Measurements from ENCODE around the gene SP4.

Gene SP4

GRCh38 chr7:21426286-21427181, 1.3 kb upstream of the SP4 start:
- Histone ChIP-seq H3K4me3 (ENCODE audit: low read depth, low read length) (peak overlapping the region; percentile 97), H3K36me3 (ENCODE audit: control insufficient read depth, insufficient read depth, low read length) (no peaks in the 10 kb centered on the region), H3K27me3 (ENCODE audit: control insufficient read depth, insufficient read depth, low read length) (no peaks in the 10 kb centered on the region), H3K9me3 (ENCODE audit: control insufficient read depth, low read length) (no peaks in the 10 kb centered on the region), H3K9ac (no peak overlapping the region), H3K4me1 (peaks cover 3% of the 10 kb centered on the region), H3K4me2 (ENCODE audit: low read length) (peak overlapping the region; percentile 98), H3K27ac (peak overlapping the region; percentile 84), H3K79me2 (no peaks in the 10 kb centered on the region), H2AFZ (peak overlapping the region; percentile 76)
- TF ChIP-seq CTCF (IDR thresholded peaks at IDR 0.05), result no peak

GRCh38 chr7:21427182-21427870, 557 bp upstream of the SP4 start:
- H2AFZ ChIP-seq, result peak overlapping the region; percentile 85
- peaks cover 3% of the 10 kb centered on the region for H3K4me1 ChIP-seq
- peak overlapping the region; percentile 98 for H3K4me2 ChIP-seq (ENCODE audit: low read length)
- H3K36me3 ChIP-seq (ENCODE audit: control insufficient read depth, insufficient read depth, low read length), result no peaks in the 10 kb centered on the region
- no peaks in the 10 kb centered on the region for H3K27me3 ChIP-seq (ENCODE audit: control insufficient read depth, insufficient read depth, low read length)
- H3K27ac ChIP-seq, result peak overlapping the region; percentile 84
- H3K4me3 ChIP-seq (ENCODE audit: low read depth, low read length), result peak overlapping the region; percentile 97
- TF ChIP-seq CTCF (IDR thresholded peaks at IDR 0.05), result peak; percentile 35
- peaks cover 2% of the 10 kb centered on the region for H3K79me2 ChIP-seq
- H3K9me3 ChIP-seq (ENCODE audit: control insufficient read depth, low read length), result no peaks in the 10 kb centered on the region
- H3K9ac ChIP-seq, result peak overlapping the region; percentile 14

- TF ChIP-seq CTCF (IDR thresholded peaks at IDR 0.05), result no peak
- H3K4me1 ChIP-seq, result peaks cover 3% of the 10 kb centered on the region
Observed at GRCh38 chr7:21428659-21428941, 717 bp downstream of the SP4 start.

GRCh38 chr7:21429021-21429420, 1.1 kb downstream of the SP4 start:
- Histone ChIP-seq H3K4me2 (ENCODE audit: low read length) (peak overlapping the region; percentile 35), H3K36me3 (ENCODE audit: control insufficient read depth, insufficient read depth, low read length) (no peaks in the 10 kb centered on the region), H3K9ac (no peak overlapping the region), H3K27me3 (ENCODE audit: control insufficient read depth, insufficient read depth, low read length) (no peaks in the 10 kb centered on the region), H3K79me2 (peaks cover 19% of the 10 kb centered on the region), H3K27ac (peak overlapping the region; percentile 84), H2AFZ (no peak overlapping the region), H3K4me1 (peaks cover 3% of the 10 kb centered on the region), H3K4me3 (ENCODE audit: low read depth, low read length) (peak overlapping the region; percentile 52), H3K9me3 (ENCODE audit: control insufficient read depth, low read length) (no peaks in the 10 kb centered on the region)
- no peak for TF ChIP-seq CTCF (IDR thresholded peaks at IDR 0.05)

More at GRCh38 chr7:21428659-21428941, 717 bp downstream of the SP4 start:
- peak overlapping the region; percentile 85 for H2AFZ ChIP-seq
- H3K9ac ChIP-seq, result no peak overlapping the region
- H3K79me2 ChIP-seq, result peaks cover 15% of the 10 kb centered on the region
- H3K9me3 ChIP-seq (ENCODE audit: control insufficient read depth, low read length), result no peaks in the 10 kb centered on the region
- no peaks in the 10 kb centered on the region for H3K27me3 ChIP-seq (ENCODE audit: control insufficient read depth, insufficient read depth, low read length)
- no peaks in the 10 kb centered on the region for H3K36me3 ChIP-seq (ENCODE audit: control insufficient read depth, insufficient read depth, low read length)
- peak overlapping the region; percentile 35 for H3K4me2 ChIP-seq (ENCODE audit: low read length)
- peak overlapping the region; percentile 52 for H3K4me3 ChIP-seq (ENCODE audit: low read depth, low read length)
- peak overlapping the region; percentile 84 for H3K27ac ChIP-seq
